Stomach (tissue), 4 donors: ENCODE data around the gene PTGES3L.

ENCODE experiments used
- CTCF ChIP-seq, 7 experiments: fragments of 450-650 bp in 4 of 7; fragments of 200-600 bp in 3 of 7; sonication (generic) in 3 of 7; IDR thresholded peaks; one replicate each; pipeline ENCODE4 v1.5.1; 2016 to 2019; ENCODE audit warnings: antibody characterized with exemption in 7 of 7, control low read depth in 2 of 7, mild to moderate bottlenecking in 1 of 7
- EP300 ChIP-seq: sonication (generic); formaldehyde crosslinking; IDR thresholded peaks from one replicate; pipeline ENCODE4 v1.6.1; 2017; ENCODE audit warnings: antibody characterized with exemption
- POLR2A ChIP-seq, 4 donors: fragments of 450-650 bp; IDR thresholded peaks; one replicate each; pipeline ENCODE4 v1.6.1; 2016; ENCODE audit warnings: antibody characterized with exemption in 4 of 4, control low read depth in 2 of 4, mild to moderate bottlenecking in 1 of 4, moderate library complexity in 1 of 4
- POLR2AphosphoS5 ChIP-seq, 3 donors: sonication (generic); formaldehyde crosslinking; IDR thresholded peaks; one replicate each; pipeline ENCODE4 v1.6.1; 2016; ENCODE audit warnings: antibody characterized with exemption in 3 of 3

- TF ChIP-seq CTCF (IDR thresholded peaks at IDR 0.05) (no peak), EP300 (no peak), POLR2AphosphoS5 (IDR thresholded peaks at IDR 0.05) (no peak), POLR2A (IDR thresholded peaks at IDR 0.05) (no peak)
These were observed 55.0 kb downstream of the PTGES3L start for GRCh38 chr17:42924891-42925290.
